ENCODE results near the gene VPS41.

The VPS41 gene

GRCh38 chr7:38798552-38799267, 110.3 kb downstream of the VPS41 start:
- no peak overlapping the region for H3K27ac ChIP-seq
- no peak overlapping the region for H3K4me3 ChIP-seq
- DNase-seq (ENCODE audit: low spot score), result no peak
- no peak for TF ChIP-seq CTCF (IDR thresholded peaks at IDR 0.05)

GRCh38 chr7:38796626-38797501, 112.1 kb downstream of the VPS41 start:
- TF ChIP-seq CTCF (IDR thresholded peaks at IDR 0.05), result peak; percentile 58
- Histone ChIP-seq H3K4me3 (no peak overlapping the region), H3K27ac (no peak overlapping the region)
- DNase-seq (ENCODE audit: low spot score), result no peak

- TF ChIP-seq CTCF (IDR thresholded peaks at IDR 0.05), result no peak
- Histone ChIP-seq H3K27ac (no peak overlapping the region), H3K4me3 (no peak overlapping the region)
- DNase-seq (ENCODE audit: low spot score), result no peak
Observed at GRCh38 chr7:38795593-38795992, 113.4 kb downstream of the VPS41 start.

GRCh38 chr7:38781991-38782390, 127.0 kb downstream of the VPS41 start:
- no peak for DNase-seq (ENCODE audit: low spot score)
- Histone ChIP-seq H3K4me3 (no peak overlapping the region), H3K27ac (no peak overlapping the region)
- TF ChIP-seq CTCF (IDR thresholded peaks at IDR 0.05), result no peak

- no peak for DNase-seq (ENCODE audit: low spot score)
- H3K4me3 ChIP-seq, result no peak overlapping the region
- no peak overlapping the region for H3K27ac ChIP-seq
- no peak for TF ChIP-seq CTCF (IDR thresholded peaks at IDR 0.05)
Observed at GRCh38 chr7:38777609-38778008, 131.4 kb downstream of the VPS41 start.

- H3K27ac ChIP-seq, result no peak overlapping the region
- H3K4me3 ChIP-seq, result no peak overlapping the region
- TF ChIP-seq CTCF (IDR thresholded peaks at IDR 0.05), result no peak
- DNase-seq (ENCODE audit: low spot score), result no peak
Observed at GRCh38 chr7:38775506-38776175, 133.3 kb downstream of the VPS41 start.

All from coronary artery (tissue), 2 donors.